ENCODE data around the gene LTN1.

DNA sequence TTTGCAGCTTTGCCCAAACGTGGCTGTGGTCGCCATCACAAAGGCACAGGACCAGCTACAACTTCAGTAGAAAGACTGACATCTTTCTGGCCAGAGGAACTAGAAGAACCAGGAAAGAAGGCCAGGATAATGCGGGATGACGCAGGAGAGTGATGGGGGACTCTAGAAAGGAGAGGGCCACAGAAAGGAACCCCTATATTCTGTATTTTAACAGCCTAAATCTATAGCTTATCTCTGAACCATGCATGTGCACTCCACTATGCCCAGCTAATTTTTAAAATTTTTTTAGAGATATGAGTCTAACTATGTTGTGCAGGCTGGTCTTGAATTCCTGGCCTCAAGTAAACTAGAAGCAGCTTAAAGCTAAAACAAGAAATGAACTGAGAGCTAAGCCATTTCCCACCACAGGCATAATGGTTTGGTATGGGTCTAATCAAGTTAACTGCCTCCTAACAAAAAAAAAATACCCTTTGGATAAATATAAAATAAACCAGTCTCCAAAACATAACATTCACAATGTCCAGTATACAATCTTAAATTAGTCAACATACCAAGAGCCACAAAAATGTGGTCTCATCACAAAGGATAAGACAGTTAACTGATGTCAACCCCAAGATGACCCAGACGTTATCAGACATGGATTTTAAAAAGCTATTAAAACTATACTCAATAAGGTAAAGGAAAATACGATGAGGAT is 18.0 kb downstream of the LTN1 start:
- TF ChIP-seq, protein P1, sequence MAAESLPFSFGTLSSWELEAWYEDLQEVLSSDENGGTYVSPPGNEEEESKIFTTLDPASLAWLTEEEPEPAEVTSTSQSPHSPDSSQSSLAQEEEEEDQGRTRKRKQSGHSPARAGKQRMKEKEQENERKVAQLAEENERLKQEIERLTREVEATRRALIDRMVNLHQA (CRISPR knock-in tag; IDR thresholded peaks at IDR 0.05): no peak
- TF ChIP-seq REL (CRISPR knock-in tag; conservative IDR thresholded peaks at IDR 0.05) (no peak), PTBP1 (IDR thresholded peaks at IDR 0.05; ENCODE audit: low read depth, low read length, poor library complexity, severe bottlenecking) (no peak)

All from HepG2 (cell line).